Measurements from ENCODE around the gene MAN1C1. TPM values are rescaled to one million over a fixed set of nuclear protein-coding genes. Genes with fewer than 3 reads are reported as not detected.

MAN1C1 gene
- total and polyA plus RNA-seq, 7 donors: 0.69 to 32.1 (median 12.8) TPM

DNA sequence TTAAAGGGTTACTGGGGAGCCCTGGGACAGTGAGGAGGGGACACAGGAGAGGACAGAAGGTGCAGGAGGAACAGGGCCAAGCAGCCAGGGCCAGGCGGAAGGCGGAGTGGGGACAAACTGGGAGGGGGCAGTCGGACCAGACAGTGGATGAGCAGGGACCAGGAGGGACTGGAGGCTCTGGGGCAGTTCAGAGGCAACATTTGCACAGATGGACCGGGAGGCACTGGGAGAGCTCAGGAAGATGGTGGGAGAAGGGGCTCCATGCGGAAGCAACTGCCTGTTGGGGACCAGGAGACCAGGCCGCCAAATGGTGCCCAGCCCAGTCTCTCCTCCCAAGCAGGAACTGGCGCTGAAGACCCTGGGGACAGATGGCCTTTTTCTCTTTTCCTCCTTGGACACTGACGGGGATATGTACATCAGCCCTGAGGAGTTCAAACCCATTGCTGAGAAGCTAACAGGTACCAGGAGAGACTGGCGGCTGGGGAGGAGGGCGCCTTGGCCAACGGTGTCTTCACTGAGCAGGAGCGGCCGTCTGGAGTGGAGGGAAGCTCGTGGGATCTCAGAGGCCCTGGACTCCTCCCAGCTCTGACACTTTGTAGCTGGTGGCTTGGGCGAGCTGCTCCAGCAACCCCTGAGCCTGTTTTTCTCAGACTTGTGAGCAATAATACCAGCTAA is 184.2 kb downstream of the MAN1C1 start:
- no peaks in the 10 kb centered on the region for H3K9me3 ChIP-seq
- H3K27ac ChIP-seq: peak overlapping the region; percentile 72 to 88 (median 77)
- DNase-seq: no peak
- 61 to 70% methylated on average over 15 of the region's 15 CpGs for WGBS, 2 donors
- TF ChIP-seq POLR2A (IDR thresholded peaks at IDR 0.05) (no peak), POLR2AphosphoS5 (IDR thresholded peaks at IDR 0.05) (no peak), EP300 (IDR thresholded peaks at IDR 0.05) (no peak)
- TF ChIP-seq, protein P1, sequence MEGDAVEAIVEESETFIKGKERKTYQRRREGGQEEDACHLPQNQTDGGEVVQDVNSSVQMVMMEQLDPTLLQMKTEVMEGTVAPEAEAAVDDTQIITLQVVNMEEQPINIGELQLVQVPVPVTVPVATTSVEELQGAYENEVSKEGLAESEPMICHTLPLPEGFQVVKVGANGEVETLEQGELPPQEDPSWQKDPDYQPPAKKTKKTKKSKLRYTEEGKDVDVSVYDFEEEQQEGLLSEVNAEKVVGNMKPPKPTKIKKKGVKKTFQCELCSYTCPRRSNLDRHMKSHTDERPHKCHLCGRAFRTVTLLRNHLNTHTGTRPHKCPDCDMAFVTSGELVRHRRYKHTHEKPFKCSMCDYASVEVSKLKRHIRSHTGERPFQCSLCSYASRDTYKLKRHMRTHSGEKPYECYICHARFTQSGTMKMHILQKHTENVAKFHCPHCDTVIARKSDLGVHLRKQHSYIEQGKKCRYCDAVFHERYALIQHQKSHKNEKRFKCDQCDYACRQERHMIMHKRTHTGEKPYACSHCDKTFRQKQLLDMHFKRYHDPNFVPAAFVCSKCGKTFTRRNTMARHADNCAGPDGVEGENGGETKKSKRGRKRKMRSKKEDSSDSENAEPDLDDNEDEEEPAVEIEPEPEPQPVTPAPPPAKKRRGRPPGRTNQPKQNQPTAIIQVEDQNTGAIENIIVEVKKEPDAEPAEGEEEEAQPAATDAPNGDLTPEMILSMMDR (IDR thresholded peaks at IDR 0.05): no peak
- H3K4me3 ChIP-seq: peak overlapping the region; percentile 59 to 72 (median 64)
- peaks cover 0 to 80% (median 52%) of the 10 kb centered on the region in 4 donors for H3K4me1 ChIP-seq
- intact Hi-C loops (cut with DNase I): no loop called here
- no peaks in the 10 kb centered on the region for H3K27me3 ChIP-seq
- peaks cover 0 to 11% (median 5%) of the 10 kb centered on the region in 4 donors for H3K36me3 ChIP-seq

DNA sequence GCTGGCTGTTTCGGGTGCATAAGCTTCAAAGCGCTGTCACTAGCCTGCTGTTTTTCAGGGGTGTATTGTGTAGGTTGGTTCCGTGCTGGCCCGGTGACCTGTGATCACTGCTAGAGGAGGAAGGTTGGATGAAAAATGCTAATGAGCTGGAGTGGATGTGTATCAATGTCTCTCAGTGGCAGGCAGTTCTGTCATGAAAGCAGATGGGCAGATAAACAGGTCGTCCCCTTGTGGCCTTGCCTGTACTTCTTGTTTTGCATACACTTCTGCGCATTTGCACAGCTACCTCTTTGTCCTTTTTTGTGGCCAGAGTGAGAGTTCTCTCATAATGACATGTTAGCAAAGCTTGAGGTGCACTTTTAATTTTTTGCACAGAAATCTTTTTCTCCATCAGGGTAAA is 186.3 kb downstream of the MAN1C1 start:
- Histone ChIP-seq H3K4me1 (peaks cover 0 to 79% (median 57%) of the 10 kb centered on the region in 4 donors), H3K4me3 (no peak overlapping the region), H3K36me3 (peaks cover 0 to 21% (median 9%) of the 10 kb centered on the region in 4 donors), H3K27ac (no peak overlapping the region), H3K27me3 (no peaks in the 10 kb centered on the region), H3K9me3 (no peaks in the 10 kb centered on the region)
- 63 to 77% methylated on average over 6 of the region's 6 CpGs for WGBS, 2 donors
- TF ChIP-seq, protein P1 (IDR thresholded peaks at IDR 0.05): no peak
- TF ChIP-seq POLR2A (IDR thresholded peaks at IDR 0.05) (no peak), POLR2AphosphoS5 (IDR thresholded peaks at IDR 0.05) (no peak), EP300 (IDR thresholded peaks at IDR 0.05) (no peak)
- DNase-seq: no peak
- intact Hi-C loops (cut with DNase I): no loop called here

DNA sequence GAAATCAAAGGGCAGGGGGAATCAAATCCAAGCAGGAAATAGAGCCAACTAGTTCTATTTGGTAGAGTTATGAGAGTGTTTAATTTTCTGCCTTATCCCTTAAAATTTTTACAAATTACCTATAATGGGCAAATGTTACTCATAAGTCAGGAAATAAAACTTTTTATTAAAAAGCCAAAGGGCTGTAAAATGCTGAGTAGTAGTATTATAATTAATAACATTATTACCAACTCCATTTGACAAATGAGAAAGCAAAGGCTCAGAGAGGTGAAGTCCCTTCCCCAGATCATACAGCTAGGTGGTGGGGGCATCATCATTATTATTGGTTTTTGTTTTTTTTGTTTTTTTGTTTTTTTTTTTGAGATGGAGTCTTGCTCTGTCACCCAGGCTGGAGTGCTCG is 186.8 kb downstream of the MAN1C1 start:
- Histone ChIP-seq H3K4me1 (peaks cover 0 to 75% (median 57%) of the 10 kb centered on the region in 4 donors), H3K27me3 (no peaks in the 10 kb centered on the region), H3K9me3 (no peaks in the 10 kb centered on the region), H3K4me3 (no peak overlapping the region), H3K27ac (peak overlapping the region in 2 of 4 donors; percentile 25 to 65), H3K36me3 (peaks cover 0 to 25% (median 10%) of the 10 kb centered on the region in 4 donors)
- no peak for TF ChIP-seq POLR2A (IDR thresholded peaks at IDR 0.05)
- TF ChIP-seq, protein P1 (IDR thresholded peaks at IDR 0.05): no peak
- TF ChIP-seq POLR2AphosphoS5 (IDR thresholded peaks at IDR 0.05): no peak
- no peak for TF ChIP-seq EP300 (IDR thresholded peaks at IDR 0.05)
- intact Hi-C loops (cut with DNase I): no loop called here
- 92 to 100% methylated on average over 1 of the region's 1 CpG for WGBS, 2 donors
- no peak for DNase-seq

DNA sequence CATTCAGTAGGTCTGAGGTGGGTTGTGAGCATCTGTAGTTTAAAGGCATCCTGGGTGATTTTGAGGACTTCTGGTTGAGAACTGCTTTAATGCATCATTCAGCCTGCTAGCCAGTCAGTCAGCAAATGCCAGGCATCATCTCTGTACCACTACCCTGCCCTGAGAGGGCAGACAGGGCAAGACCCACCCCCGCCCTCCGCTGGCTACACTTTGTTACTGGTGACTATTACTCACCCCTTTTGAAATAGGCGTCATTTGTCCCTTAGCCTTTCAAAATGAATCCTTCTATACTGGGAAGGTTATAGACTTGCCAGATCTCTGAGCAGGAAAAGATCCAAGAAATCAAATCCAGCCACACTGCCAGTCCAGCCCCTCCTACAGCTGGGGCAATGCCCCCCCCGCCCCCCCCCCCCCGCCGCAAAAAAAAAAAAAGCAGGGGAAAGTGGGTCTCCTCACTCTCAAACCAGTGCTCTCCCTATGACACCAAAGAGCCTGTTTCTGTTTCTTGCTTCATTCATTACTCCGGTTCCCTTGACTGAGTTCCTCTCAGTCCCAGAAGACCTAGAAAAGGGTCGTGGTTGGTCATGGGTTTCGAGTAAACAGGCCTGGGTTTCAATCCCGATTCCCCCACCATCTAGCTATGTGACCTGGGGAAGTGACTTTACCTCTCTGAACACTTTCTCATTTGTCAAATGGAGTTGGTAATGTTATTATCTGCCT is 187.8 kb downstream of the MAN1C1 start:
- H3K4me3 ChIP-seq: no peak overlapping the region
- peak overlapping the region in 3 of 4 donors; percentile 56 to 65 (median 65) for H3K27ac ChIP-seq
- no peaks in the 10 kb centered on the region for H3K9me3 ChIP-seq
- 76 to 85% methylated on average over 10 of the region's 10 CpGs for WGBS, 2 donors
- intact Hi-C loops (cut with DNase I): no loop called here
- no peak for DNase-seq
- H3K27me3 ChIP-seq: no peaks in the 10 kb centered on the region
- H3K4me1 ChIP-seq: peaks cover 0 to 64% (median 52%) of the 10 kb centered on the region in 4 donors
- TF ChIP-seq POLR2AphosphoS5 (IDR thresholded peaks at IDR 0.05) (no peak), POLR2A (IDR thresholded peaks at IDR 0.05) (no peak), EP300 (IDR thresholded peaks at IDR 0.05) (no peak)
- TF ChIP-seq, protein P1 (IDR thresholded peaks at IDR 0.05): no peak
- H3K36me3 ChIP-seq: peaks cover 0 to 35% (median 17%) of the 10 kb centered on the region in 4 donors

Measured in sigmoid colon (tissue), 7 donors.